ENCODE results near the gene MYCL. TPM values are rescaled to one million over a fixed set of nuclear protein-coding genes. Genes with fewer than 3 reads are reported as not detected.

The MYCL gene, protein sequence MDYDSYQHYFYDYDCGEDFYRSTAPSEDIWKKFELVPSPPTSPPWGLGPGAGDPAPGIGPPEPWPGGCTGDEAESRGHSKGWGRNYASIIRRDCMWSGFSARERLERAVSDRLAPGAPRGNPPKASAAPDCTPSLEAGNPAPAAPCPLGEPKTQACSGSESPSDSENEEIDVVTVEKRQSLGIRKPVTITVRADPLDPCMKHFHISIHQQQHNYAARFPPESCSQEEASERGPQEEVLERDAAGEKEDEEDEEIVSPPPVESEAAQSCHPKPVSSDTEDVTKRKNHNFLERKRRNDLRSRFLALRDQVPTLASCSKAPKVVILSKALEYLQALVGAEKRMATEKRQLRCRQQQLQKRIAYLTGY
- 1 to 10 TPM in 2 of 3 donors, under 1 TPM in 1; 0.83 to 4.0 (median 2.9) TPM for polyA plus RNA-seq

DNA sequence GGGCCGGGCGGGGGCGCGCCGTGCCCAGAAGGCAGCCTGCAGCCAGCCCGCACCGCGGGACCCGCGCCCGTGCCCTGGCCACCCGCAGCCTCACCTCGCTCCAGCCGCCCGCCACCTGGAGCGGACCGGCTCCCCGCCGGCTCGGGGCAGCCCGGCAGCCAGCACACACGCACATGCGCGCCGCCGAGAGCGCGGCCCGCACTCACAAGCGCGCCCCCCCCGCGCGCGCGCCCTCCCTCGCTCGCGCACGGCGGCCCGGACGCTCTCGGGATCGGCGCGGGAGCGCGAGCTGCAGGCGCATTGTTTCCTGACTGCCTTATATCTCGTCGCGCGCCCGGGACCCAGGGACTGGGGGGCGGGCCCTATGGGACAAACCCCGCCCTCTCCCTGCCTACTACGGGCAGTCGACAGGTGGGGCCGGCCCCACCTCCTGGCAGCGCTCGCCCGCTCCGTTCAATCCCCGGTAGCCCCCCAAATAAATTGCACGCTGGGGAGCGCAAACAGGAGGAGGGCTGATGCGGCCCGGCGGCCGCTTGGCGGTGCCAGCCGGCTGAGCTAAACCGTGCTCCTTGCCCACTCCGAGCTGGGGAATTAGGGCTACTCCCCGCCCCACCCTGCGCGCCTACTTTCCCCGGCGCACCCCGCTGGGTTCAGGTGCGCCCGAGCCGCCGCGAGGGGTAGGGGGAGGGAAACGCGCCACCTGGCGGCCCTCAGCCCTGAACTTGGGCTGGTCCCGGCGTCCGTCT lies at the start of gene MYCL:
Gene MYCL (minus strand): TSS at position 204 of the 746 bp plus-strand sequence. CDS start 483 bp downstream, outside the sequence.
- no peaks in the 10 kb centered on the region for H3K9me3 Mint-ChIP-seq
- H3K4me1 Mint-ChIP-seq = peaks cover 0 to 7% of the 10 kb centered on the region in 2 donors
- DNase-seq = peak; percentile 33 to 49 (median 47)
- no peaks in the 10 kb centered on the region for H3K36me3 Mint-ChIP-seq
- H3K27me3 Mint-ChIP-seq (ENCODE audit: low read depth in 3 of 3) = peaks cover 13 to 35% (median 14%) of the 10 kb centered on the region in 3 donors
- no peak within 1 kb of the TSS for H3K27ac Mint-ChIP-seq
- H3K4me3 Mint-ChIP-seq = peak within 1 kb of the TSS; percentile 62 to 77 (median 76)

DNA sequence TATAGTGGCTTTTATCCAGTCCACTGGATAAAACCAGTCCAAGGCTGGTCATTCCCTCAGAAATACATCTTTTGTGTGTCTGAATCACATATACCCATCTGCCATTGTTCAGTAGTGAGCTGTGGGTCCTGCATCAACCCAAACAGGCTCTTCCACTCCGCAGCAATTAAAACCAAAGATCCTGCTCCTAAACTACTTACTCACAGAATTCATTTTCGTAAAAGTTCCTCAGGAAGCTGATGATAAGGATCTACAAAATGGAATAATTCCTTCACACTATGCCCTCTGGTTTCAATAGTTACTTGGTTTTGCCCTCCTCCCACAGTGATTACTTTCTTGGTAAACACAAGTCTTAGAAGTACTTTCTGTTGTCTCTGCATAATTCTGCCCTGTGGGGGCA lies 48.2 kb upstream of the MYCL start:
- H3K9me3 Mint-ChIP-seq = no peaks in the 10 kb centered on the region
- H3K36me3 Mint-ChIP-seq = no peaks in the 10 kb centered on the region
- peaks cover 3 to 5% (median 3%) of the 10 kb centered on the region in 3 donors for H3K27me3 Mint-ChIP-seq (ENCODE audit: low read depth in 3 of 3)
- DNase-seq = no peak
- H3K27ac Mint-ChIP-seq = no peak overlapping the region
- H3K4me3 Mint-ChIP-seq = no peak overlapping the region
- H3K4me1 Mint-ChIP-seq = peaks cover 3 to 5% of the 10 kb centered on the region in 2 donors

DNA sequence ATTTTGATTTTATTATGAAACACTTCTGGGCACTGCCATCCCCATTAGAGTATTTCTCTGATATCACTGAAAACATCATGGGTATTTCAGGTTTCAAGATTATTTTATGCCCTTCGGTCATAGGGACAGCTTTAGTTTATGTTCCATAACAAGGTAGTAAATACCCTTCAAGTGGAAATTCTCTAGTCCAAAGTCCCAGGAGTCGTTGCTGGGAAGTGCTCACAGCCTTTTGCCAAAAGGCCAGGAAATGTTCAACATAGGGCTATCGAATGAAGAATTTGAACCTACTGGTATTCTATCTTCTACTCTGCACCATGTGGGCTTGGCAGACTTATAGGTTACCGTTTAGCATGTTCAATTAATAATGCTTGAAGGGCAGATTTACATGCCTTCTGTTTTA lies 45.5 kb upstream of the MYCL start:
- Mint-ChIP-seq H3K4me3 (no peak overlapping the region), H3K27me3 (ENCODE audit: low read depth in 3 of 3) (peaks cover 3 to 4% (median 3%) of the 10 kb centered on the region in 3 donors), H3K27ac (no peak overlapping the region), H3K36me3 (no peaks in the 10 kb centered on the region), H3K9me3 (no peaks in the 10 kb centered on the region), H3K4me1 (no peaks in the 10 kb centered on the region)
- no peak for DNase-seq

DNA sequence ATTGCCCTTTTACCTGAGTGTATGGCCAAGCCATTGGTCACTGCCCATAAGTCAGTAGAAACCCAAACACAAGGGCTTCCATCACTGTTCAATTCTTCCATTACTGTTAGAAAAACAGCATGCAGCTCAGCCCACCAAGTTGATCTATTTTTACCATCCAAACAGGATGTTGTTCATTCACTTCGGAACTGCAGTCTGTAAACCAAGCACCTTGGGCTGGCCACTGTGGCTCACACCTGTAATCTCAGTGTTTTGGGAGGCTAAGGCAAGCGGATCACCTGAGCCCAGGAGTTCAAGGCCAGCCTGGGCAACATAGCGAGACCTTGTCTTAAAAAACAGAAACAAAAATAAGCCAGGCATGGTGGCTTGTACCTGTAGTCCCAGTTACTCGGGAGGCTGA lies 44.5 kb upstream of the MYCL start:
- peaks cover 3 to 4% (median 3%) of the 10 kb centered on the region in 3 donors for H3K27me3 Mint-ChIP-seq (ENCODE audit: low read depth in 3 of 3)
- DNase-seq = no peak
- no peak overlapping the region for H3K27ac Mint-ChIP-seq

DNA sequence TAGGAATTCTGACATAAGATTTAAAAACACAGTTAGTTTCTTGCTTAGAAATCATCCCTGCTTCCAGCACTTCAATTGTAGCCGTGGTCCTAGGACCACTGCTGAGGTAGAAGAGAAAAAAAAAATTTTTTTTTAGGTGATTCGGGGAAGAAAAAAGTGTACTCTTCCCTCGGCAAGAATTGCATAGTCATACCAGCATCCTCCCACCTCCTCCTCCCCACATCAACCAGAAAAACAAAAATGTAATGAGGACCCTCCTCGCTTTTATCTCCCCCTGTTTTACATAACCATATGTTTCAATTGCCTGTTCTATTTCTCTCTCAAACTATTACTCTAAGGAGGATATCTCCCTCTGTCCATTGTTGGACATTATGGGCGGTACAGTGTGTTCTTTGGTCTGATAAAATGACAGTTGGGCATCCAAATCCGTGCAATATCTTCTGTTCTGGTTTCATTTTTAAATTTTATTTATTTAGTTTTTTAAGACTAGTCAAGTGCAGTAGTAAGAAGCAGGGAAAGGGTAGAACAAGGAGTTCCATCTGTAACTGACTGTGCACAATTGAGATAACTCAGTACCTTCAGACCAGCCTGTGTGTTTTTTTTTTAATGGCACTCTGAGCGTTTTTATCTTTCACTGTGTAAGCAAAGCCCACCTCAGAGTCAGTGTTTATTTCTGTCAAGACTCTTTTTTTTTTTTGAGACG lies 42.8 kb upstream of the MYCL start:
- no peaks in the 10 kb centered on the region for H3K36me3 Mint-ChIP-seq
- no peaks in the 10 kb centered on the region for H3K9me3 Mint-ChIP-seq
- no peak overlapping the region for H3K4me3 Mint-ChIP-seq
- no peaks in the 10 kb centered on the region for H3K4me1 Mint-ChIP-seq
- DNase-seq = no peak
- no peak overlapping the region for H3K27ac Mint-ChIP-seq
- peaks cover 3 to 4% (median 3%) of the 10 kb centered on the region in 3 donors for H3K27me3 Mint-ChIP-seq (ENCODE audit: low read depth in 3 of 3)

More for the DNA sequence above, 44.5 kb upstream of the MYCL start:
- H3K36me3 Mint-ChIP-seq = no peaks in the 10 kb centered on the region
- no peaks in the 10 kb centered on the region for H3K9me3 Mint-ChIP-seq
- H3K4me1 Mint-ChIP-seq = no peaks in the 10 kb centered on the region
- H3K4me3 Mint-ChIP-seq = no peak overlapping the region

DNA sequence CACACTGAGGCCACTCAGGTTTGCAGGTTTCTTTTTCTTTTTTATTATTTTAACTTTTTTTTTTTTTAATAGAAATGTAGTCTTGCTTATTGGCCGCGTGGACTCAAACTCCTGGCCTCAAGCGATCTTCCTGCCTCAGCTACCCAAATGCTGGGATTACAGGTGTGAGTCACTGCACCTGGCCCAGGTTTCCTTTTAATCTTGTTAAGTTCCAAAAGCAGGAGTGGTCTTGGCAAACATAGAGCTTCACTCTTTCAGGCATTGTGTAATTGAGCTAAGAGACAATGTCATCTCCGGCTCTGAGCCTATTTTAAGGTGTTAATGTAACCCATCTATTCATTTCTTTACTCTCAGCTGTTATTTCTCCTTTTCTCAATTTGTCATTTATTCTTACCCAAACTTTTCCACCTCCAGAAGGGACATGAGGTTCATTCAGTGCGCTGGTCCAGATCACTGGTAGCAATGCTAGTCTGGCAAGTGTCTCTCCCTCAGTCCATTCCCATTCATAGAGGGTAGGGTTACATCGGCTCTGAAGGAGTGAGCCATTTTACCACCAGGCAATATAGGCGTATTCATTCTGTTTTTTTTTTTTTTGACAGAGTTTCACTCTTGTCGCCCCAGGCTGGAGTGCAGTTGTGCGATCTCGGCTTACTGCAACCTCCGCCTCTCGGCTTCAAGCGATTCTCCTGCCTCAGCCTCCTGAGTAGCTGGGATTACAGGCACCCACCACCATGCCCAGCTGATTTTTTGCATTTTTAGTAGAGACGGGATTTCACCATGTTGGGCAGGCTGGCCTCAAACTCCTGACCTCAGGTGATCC lies 42.0 kb upstream of the MYCL start:
- Mint-ChIP-seq H3K27ac (no peak overlapping the region), H3K27me3 (ENCODE audit: low read depth in 3 of 3) (peaks cover 3 to 8% (median 4%) of the 10 kb centered on the region in 3 donors), H3K4me3 (no peak overlapping the region), H3K36me3 (no peaks in the 10 kb centered on the region), H3K9me3 (no peaks in the 10 kb centered on the region), H3K4me1 (no peaks in the 10 kb centered on the region)
- DNase-seq = no peak

DNA sequence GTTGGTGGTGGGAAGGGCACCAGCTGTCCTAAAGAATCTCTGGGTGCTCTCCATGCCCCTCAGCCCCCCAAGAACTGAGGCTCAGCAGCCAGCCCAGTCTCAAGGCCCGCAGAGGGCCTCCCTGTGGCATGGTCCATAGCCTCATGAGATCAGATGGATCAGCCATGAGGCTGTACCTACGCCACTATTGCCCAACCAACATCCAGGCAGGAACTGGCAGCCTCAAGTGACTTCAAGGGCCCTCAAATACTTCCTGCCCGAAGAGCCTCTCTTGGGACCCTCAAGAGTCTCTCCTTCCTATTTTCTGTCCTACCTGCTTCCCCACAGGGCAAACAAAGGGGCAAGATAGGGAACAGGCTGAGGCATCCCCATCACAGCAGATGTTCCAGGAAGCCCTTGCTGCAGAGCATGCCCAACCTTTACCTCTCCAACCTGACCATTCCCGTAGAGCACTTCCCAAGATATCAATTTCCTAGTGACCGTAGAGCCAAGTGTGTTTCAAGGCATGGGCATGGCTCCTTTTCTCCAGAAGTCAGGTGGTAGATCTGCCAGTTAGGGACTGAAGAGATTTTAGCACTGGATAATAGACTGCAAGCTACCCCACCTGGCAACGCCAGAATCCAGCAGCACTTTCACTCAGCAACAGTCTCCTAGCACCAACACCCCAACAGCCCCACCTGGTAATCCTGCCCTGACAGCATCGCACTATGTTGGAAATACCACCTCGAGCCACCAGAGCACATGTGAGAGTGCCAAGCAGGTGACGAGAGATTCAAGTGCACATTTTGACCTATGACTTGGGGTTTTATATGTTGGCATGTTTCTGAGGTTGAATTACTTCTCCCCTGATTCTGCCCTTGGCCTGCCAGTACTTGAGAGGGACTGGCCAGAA lies 39.5 kb upstream of the MYCL start:
- Mint-ChIP-seq H3K4me3 (no peak overlapping the region), H3K27ac (no peak overlapping the region), H3K4me1 (no peaks in the 10 kb centered on the region), H3K27me3 (ENCODE audit: low read depth in 3 of 3) (peaks cover 0 to 7% (median 3%) of the 10 kb centered on the region in 3 donors), H3K9me3 (no peaks in the 10 kb centered on the region), H3K36me3 (no peaks in the 10 kb centered on the region)
- no peak for DNase-seq

DNA sequence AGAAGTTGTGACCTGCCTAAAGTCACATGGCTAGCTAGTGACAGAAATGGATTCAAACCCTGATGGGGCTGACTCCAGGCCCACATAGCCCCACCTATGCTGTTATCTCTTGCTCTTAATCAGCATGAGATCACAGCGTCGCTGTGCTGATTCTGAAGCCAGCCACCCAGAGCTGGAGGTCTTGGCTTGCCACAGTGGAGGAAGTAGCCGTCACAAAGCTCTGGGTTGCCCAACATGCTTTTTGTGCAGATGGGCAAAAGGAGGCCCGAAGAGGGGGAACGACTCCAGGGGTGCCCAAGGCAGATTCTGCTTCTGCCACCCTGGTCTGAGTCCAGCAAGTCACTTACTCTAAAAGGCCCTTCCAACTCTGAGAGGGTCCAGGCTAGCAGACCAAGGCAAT lies 38.5 kb upstream of the MYCL start:
- H3K4me1 Mint-ChIP-seq = no peaks in the 10 kb centered on the region
- DNase-seq = no peak
- H3K4me3 Mint-ChIP-seq = no peak overlapping the region
- peaks cover 0 to 5% (median 4%) of the 10 kb centered on the region in 3 donors for H3K27me3 Mint-ChIP-seq (ENCODE audit: low read depth in 3 of 3)
- H3K27ac Mint-ChIP-seq = no peak overlapping the region
- H3K36me3 Mint-ChIP-seq = peaks cover 0 to 4% (median 0%) of the 10 kb centered on the region in 3 donors
- no peaks in the 10 kb centered on the region for H3K9me3 Mint-ChIP-seq

DNA sequence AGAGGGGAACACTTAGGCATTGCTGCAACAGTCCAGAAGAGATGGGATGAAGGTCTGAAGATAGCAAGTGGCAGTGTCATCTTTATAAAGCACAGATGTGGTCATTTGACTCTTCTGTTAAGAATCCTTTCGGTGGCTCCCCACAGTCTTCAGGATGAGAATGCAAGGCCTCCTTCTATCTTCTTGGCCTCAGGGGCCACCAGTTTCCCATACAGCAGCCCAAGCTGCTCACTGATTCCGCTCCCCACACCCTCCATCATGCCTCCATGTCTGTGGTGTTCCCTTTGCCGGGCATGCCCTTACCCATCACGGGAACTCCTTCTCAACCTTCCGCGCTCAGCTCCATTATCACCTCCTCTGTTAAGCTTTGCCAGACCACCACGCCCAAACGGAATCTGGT lies 37.1 kb upstream of the MYCL start:
- peaks cover 0 to 5% (median 4%) of the 10 kb centered on the region in 3 donors for H3K27me3 Mint-ChIP-seq (ENCODE audit: low read depth in 3 of 3)
- peak overlapping the region in 1 of 6 donors; percentile 29 for H3K27ac Mint-ChIP-seq
- DNase-seq = no peak
- H3K36me3 Mint-ChIP-seq = peaks cover 0 to 4% (median 0%) of the 10 kb centered on the region in 3 donors
- H3K9me3 Mint-ChIP-seq = no peaks in the 10 kb centered on the region
- H3K4me3 Mint-ChIP-seq = no peak overlapping the region
- no peaks in the 10 kb centered on the region for H3K4me1 Mint-ChIP-seq

DNA sequence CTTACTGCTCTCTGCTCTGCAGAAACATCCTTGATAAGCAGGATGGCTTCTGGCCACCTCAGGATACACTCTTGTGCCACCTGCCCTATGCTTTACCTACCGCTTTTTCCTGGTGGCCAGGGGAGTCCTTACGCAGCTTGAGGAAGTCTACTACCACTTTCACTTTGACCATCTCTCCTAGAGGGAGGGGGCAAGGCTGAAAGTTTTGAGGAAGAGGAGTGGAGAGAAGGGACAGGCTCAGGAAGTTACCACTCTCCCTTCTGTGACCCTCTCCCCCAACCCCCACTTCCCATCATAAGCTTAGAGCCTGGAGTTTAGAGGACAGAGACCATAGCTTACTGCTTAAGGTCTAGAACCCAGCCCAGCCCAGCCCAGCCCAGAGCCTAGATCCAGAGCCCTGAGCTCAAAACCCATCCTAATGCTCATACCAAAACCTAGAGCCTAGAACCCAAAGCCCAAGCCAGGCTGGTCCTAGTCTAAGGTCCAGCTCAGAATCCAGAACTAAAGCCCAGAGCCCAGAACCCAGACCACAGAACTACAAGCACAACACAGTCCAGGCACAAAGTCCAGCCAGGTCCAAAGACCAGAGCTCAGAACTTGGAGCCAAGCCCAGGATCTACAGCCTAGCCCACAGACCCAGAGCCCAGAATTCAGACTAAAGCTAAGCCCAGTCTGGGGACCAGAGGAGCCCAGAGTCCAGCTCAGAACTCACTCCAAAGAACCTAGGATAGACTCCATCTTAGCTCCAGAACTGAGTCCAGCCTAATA lies 35.2 kb upstream of the MYCL start:
- Mint-ChIP-seq H3K27me3 (ENCODE audit: low read depth in 3 of 3) (peaks cover 0 to 8% (median 4%) of the 10 kb centered on the region in 3 donors), H3K4me1 (no peaks in the 10 kb centered on the region), H3K36me3 (peaks cover 0 to 4% (median 0%) of the 10 kb centered on the region in 3 donors), H3K4me3 (no peak overlapping the region), H3K9me3 (no peaks in the 10 kb centered on the region), H3K27ac (no peak overlapping the region)
- no peak for DNase-seq

DNA sequence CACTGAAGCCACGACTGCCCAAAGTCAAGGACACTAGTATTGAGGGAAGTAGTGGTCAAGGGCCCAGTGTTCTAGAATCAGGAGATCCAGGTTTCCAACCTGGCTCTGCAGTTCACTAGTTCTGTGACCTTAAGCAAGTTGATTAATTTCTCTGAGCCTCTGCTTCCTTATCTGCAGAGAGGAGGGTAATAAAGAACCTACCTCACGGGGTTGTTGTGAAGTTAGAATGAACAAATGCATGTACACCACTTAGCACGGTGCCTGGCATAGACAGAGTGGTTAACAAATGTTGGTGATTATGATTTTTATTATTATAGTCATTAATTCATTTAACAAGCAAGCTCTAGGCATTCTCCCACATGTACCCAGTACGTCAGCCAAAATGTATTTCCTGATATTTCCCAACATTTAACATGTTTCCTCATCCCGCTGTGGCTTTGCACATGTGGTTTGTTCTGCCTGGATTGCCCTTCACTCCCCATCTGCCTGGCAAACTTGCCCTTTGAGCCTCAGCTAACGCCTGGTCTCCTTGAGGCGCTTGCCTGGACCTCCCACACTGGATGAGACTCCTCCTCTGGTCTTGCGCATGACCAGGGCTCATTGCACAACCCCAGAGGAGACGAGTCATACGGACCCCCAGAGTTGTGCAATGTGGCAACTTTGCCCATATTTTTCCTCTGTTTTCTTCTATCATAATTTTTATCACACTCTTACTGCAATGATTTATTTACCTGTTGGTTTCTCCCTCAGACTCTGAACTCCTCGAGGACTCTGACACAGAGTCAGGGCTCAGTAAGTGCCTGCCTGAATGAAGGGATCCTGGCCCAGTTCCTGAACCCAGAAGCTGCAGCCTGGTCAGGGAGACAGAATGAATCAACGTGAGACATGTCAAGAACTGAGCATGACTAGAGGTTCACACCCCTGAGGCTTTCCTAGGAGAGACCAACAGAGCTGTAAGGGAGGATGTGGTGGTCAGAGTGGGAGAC lies 32.5 kb upstream of the MYCL start:
- DNase-seq = no peak
- H3K36me3 Mint-ChIP-seq = peaks cover 0 to 4% (median 0%) of the 10 kb centered on the region in 3 donors
- no peak overlapping the region for H3K4me3 Mint-ChIP-seq
- H3K27me3 Mint-ChIP-seq (ENCODE audit: low read depth in 3 of 3) = peaks cover 0 to 11% (median 4%) of the 10 kb centered on the region in 3 donors
- no peaks in the 10 kb centered on the region for H3K4me1 Mint-ChIP-seq
- no peaks in the 10 kb centered on the region for H3K9me3 Mint-ChIP-seq
- no peak overlapping the region for H3K27ac Mint-ChIP-seq

Data from immature natural killer cell (primary cell).